Measurements from ENCODE around the gene ASB13. TPM values are rescaled to one million over a fixed set of nuclear protein-coding genes. Genes with fewer than 3 reads are reported as not detected.
"Not testable (repeated sequence)": the region's sequence is repeated elsewhere in the genome, so short reads cannot be mapped to it uniquely, and the experiment has no call there.

The ASB13 gene
- total RNA-seq, 1 donor from 2014 or later, result 15.3 TPM

GRCh38 chr10:5596611-5597341 lies 69.6 kb downstream of the ASB13 start:
- Histone ChIP-seq H3K4me3 (no peak overlapping the region), H3K9me3 (no peaks in the 10 kb centered on the region), H3K27ac (peak overlapping the region; percentile 84 to 88), H3K4me1 (peaks cover 7 to 36% of the 10 kb centered on the region in 2 donors), H3K27me3 (no peaks in the 10 kb centered on the region), H3K36me3 (no peaks in the 10 kb centered on the region)
- no peak for DNase-seq (ENCODE audit: low spot score in 2 of 2)
- TF ChIP-seq, protein P1, sequence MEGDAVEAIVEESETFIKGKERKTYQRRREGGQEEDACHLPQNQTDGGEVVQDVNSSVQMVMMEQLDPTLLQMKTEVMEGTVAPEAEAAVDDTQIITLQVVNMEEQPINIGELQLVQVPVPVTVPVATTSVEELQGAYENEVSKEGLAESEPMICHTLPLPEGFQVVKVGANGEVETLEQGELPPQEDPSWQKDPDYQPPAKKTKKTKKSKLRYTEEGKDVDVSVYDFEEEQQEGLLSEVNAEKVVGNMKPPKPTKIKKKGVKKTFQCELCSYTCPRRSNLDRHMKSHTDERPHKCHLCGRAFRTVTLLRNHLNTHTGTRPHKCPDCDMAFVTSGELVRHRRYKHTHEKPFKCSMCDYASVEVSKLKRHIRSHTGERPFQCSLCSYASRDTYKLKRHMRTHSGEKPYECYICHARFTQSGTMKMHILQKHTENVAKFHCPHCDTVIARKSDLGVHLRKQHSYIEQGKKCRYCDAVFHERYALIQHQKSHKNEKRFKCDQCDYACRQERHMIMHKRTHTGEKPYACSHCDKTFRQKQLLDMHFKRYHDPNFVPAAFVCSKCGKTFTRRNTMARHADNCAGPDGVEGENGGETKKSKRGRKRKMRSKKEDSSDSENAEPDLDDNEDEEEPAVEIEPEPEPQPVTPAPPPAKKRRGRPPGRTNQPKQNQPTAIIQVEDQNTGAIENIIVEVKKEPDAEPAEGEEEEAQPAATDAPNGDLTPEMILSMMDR (IDR thresholded peaks at IDR 0.05), result no peak
- intact Hi-C loops (cut with DNase I), result no loop called here

DNA sequence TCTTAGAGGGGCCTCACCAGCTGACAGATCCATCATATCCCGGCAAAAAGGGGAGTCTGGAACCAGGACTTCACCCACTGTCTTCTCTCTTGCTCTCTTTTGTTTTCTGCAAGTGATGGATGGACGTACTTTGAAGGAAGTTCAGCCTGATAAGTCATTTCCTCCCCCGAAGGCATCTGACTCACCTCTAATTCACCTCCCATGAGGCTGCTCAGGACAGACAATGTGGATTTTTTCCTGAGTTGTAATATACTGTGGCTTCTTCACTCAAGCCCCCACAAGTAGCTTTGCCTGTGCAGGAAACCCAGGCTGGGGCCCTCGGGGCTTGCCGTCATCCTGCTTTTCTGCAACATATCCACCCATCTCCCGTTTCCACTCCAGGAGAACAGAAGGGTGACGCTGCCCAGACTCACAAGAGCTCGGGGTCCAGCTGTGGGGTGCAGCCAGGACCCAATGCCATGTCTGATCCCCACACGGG lies 70.4 kb downstream of the ASB13 start:
- H3K27ac ChIP-seq, result peak overlapping the region in 1 of 2 donors; percentile 10
- no peaks in the 10 kb centered on the region for H3K9me3 ChIP-seq
- DNase-seq (ENCODE audit: low spot score in 2 of 2), result no peak
- H3K36me3 ChIP-seq, result no peaks in the 10 kb centered on the region
- no peaks in the 10 kb centered on the region for H3K27me3 ChIP-seq
- TF ChIP-seq, protein P1 (IDR thresholded peaks at IDR 0.05), result no peak
- intact Hi-C loops (cut with DNase I), result loop anchor here (2.0 kb wide), 1 partner anchor 23 kb away; no protein-coding TSS in a partner anchor
- H3K4me3 ChIP-seq, result no peak overlapping the region
- peaks cover 3 to 28% of the 10 kb centered on the region in 2 donors for H3K4me1 ChIP-seq

DNA sequence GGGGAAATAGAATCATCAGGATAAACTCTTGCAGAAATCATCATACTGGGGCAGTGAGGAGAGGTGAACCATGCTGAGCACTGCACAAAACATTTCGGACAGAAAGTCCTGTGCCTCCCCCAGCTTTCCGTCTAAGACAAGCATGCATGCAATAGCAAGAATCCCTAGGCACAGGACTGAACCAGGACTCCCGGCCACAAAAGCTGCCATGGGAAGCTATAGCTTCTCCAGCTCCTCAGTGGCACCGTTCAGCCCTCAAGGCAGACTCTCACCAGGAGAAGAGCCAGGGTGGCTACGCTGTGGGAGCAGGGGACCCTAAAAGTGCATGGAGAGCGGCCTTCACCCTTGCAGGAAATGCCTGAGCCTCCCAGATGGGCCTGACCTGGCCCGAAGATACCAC lies 70.8 kb downstream of the ASB13 start:
- peaks cover 3 to 26% of the 10 kb centered on the region in 2 donors for H3K4me1 ChIP-seq

DNA sequence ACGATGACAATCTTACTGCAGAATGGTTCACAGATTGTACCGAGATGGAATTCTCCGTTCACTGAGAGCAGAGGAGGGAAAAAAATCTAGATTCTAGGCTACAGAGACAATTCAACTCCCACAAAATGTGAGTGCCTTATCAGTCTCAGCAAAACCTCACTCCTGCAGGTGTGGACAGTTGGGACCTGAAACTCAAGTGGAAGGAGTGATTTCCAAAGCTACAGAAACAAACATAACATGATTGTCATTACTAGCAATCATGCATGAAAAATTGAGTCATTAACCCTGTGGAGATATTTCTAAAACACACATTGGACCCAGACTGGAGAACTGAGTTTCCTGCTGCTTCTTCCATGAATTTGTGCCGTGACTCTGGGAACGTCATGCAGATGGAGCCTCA lies 71.3 kb downstream of the ASB13 start:
- Histone ChIP-seq H3K27ac (no peak overlapping the region), H3K36me3 (no peaks in the 10 kb centered on the region), H3K27me3 (no peaks in the 10 kb centered on the region), H3K4me1 (peaks cover 3 to 26% of the 10 kb centered on the region in 2 donors), H3K4me3 (no peak overlapping the region), H3K9me3 (no peaks in the 10 kb centered on the region)
- TF ChIP-seq, protein P1 (IDR thresholded peaks at IDR 0.05), result no peak
- no peak for DNase-seq (ENCODE audit: low spot score in 2 of 2)
- intact Hi-C loops (cut with DNase I), result loop anchor here (2.0 kb wide), 1 partner anchor 22 kb away; no protein-coding TSS in a partner anchor

More for the DNA sequence above, 70.8 kb downstream of the ASB13 start:
- no peak overlapping the region for H3K4me3 ChIP-seq
- H3K36me3 ChIP-seq, result no peaks in the 10 kb centered on the region
- TF ChIP-seq, protein P1 (IDR thresholded peaks at IDR 0.05), result no peak
- no peaks in the 10 kb centered on the region for H3K27me3 ChIP-seq
- no peak for DNase-seq (ENCODE audit: low spot score in 2 of 2)
- H3K9me3 ChIP-seq, result no peaks in the 10 kb centered on the region
- H3K27ac ChIP-seq, result peak overlapping the region in 1 of 2 donors; percentile 10
- intact Hi-C loops (cut with DNase I), result loop anchor here (2.0 kb wide), 1 partner anchor 23 kb away; no protein-coding TSS in a partner anchor

GRCh38 chr10:5594271-5595049 lies 71.9 kb downstream of the ASB13 start:
- Histone ChIP-seq H3K4me3 (no peak overlapping the region), H3K27me3 (no peaks in the 10 kb centered on the region), H3K36me3 (no peaks in the 10 kb centered on the region), H3K4me1 (peaks cover 0 to 20% of the 10 kb centered on the region in 2 donors), H3K9me3 (no peaks in the 10 kb centered on the region), H3K27ac (no peak overlapping the region)
- DNase-seq (ENCODE audit: low spot score in 2 of 2), result no peak
- TF ChIP-seq, protein P1 (IDR thresholded peaks at IDR 0.05), result no peak
- intact Hi-C loops (cut with DNase I), result loop anchor here (2.0 kb wide), 1 partner anchor 22 kb away; no protein-coding TSS in a partner anchor

- H3K4me3 ChIP-seq; DNase-seq (ENCODE audit: low spot score in 2 of 2); H3K27ac ChIP-seq; intact Hi-C loops (cut with DNase I); H3K27me3 ChIP-seq; H3K36me3 ChIP-seq; H3K9me3 ChIP-seq: not testable (repeated sequence)
- H3K4me1 ChIP-seq, result peaks cover 0 to 14% of the 10 kb centered on the region in 2 donors
These were observed 73.0 kb downstream of the ASB13 start for GRCh38 chr10:5593347-5593746.

Data from ascending aorta (tissue), 2 donors.